HG03095 (cell line): Measurements from ENCODE around the gene RNF39.
"Not testable (repeated sequence)": the region's sequence is repeated elsewhere in the genome, so short reads cannot be mapped to it uniquely, and the experiment has no call there.

Source experiments
- ATAC-seq: cut with Tn5 transposase; IDR thresholded peaks from one replicate; pipeline ENCODE4 v1.9.1; 2021; ENCODE audit warnings: moderate library complexity; ENCODE audit not compliant: unreplicated experiment

The RNF39 gene

DNA sequence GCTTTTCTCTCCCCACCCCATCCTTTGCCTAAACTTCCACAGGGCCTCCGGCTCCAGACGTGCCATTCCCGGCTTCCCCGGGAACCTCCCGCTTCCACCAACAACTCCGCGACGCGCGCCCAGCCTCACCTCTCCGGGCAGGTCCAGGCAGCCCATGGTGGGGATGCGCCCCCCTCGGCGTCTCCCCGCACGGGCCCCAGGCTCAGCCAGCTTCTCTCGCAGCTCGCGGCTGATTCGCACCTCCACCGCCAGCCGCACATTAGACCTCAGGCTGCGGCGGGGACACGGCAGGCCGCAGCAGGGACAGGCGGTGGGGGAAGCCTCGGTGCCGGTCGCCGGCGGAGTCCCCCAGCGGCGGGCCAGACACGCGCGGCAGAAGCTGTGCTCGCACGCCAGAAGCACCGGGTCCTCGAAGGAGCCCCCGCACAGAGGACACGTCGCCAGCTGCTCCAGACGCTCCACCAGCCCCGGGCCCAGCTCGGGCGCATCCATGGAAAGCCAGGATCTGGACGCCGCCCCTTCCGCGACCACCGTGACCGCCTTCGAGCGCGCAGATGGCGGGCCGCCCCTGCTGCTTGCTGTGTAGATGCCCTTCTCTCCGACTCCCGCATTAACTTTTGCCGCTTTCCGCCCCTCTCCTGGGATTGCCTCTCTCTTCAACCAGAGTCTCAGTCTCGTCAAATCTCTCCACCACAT is at the start of gene RNF39:
Gene RNF39 (minus strand): TSS at position 676 of the 696 bp plus-strand sequence. CDS start 184 bp downstream, at position 492.
- ATAC-seq: no peak

GRCh38 chr6:30122515-30122914 is 46.9 kb upstream of the RNF39 start:
- no peak for ATAC-seq

DNA sequence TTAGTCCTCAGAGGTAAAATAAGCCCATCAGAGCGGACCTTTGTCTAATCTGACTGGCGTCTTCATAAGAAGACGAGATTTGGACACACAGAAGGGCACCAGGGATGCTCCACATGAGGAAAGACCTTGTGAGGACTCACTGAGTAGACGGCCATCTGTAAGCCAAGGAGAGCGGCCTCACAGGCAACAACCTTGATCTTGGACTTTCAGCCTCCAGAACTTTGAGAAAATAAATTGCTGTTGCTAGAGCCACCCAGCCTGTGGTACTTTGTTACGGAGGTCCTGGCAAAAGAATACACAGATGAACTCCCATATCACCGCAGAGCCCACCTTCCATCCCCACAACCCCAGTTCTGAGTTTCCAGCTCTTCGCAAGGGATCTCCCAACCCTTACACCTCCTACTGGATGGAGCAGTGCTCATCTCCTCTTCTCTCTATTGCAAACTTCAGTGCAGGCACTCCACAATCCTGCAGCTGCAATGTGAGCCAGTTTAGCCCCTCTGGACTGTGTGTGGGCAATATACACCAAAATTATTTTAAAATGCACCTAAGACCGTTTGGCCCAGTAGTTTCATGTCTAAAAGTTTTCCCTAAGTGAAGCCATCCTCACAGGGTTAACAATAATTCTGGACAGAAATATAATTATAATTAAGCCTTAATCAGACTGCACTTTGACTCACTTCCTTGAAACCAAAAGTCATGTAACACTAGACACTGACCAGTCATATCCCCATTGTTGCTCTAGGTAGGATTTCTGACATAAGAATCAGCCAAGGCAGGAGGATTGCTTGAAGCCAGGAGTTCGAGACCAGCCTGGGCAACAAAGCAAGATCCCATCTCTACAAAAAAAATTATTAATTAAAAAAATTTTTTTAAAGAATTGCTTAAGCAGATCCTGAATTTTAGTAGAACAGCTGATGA is 46.1 kb upstream of the RNF39 start:
- ATAC-seq: no peak

GRCh38 chr6:30118691-30119090 is 43.1 kb upstream of the RNF39 start:
- not testable (repeated sequence) for ATAC-seq

DNA sequence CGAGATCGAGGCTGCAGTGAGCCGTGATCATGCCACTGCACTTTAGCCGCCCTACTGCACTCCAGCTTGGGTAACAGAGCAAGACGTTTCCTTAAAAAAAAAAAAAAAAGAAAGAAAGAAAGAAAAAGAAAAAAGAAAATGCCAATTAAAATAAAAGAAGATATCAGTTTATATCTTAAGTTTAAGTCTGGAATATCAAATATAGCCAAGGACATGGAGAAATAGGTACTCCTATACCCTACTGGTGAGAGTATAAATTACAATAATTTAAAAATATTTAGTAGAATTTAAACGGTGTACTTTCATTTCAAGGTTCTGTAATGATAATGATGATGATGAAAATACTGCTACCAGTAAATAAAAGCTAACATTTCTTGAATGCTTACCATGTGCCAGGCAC is 41.2 kb upstream of the RNF39 start:
- ATAC-seq: no peak

DNA sequence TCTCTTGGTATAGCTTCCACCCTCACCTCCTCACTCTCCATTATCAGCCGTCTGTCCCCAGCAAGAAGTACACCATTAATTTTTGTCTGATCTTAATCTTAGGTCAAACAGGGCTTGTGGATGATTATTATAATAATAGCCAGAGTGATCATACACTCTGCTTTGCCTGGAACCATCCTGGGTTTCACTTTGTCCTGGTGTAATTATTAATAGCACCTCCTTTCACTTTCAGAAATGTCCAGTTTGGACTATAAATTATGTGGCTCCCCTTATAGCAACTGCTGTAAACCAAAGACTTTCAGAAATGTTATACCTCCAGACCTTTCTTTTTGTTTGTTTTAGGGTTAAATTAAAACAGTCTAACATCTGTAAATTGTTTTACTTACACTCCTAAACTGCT is 38.3 kb upstream of the RNF39 start:
- no peak for ATAC-seq

- no peak for ATAC-seq
These were observed 37.6 kb upstream of the RNF39 start, which contains the start of gene TRIM31 for GRCh38 chr6:30113003-30113759. Gene TRIM31 (minus strand): TSS chr6:30113090. CDS start chr6:30112805, 285 bp downstream.

- no peak for ATAC-seq
These were observed 36.9 kb upstream of the RNF39 start for GRCh38 chr6:30112402-30112994.

DNA sequence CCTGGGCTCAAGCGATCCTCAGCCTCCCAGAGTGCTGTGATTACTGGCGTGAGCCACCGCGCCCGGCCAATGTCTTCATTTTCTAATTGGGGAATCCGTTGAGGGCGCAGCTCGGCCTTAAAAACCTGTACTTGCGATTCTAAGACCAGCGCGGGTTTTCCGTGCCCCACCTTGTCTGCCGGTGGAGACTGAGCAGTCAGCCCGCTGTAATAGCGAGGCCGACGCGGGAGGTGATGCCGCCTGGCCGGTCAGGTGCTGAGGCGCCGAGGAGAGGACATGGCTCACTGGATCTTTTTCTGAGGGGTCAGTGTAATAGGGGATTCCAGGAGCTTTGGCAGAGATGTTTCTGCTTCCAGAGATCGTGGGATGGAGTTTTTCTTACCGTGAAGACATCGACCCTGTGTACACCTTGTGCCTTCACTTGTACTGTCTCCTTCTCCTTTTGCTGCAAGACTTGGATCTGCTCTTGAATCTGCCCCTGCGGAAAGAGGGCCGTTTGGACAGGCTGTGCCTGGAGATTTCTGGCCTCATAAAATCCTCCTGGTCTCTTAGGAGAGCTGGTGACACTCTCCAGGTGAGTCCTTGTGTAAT is 35.8 kb upstream of the RNF39 start:
- no peak for ATAC-seq

GRCh38 chr6:30104661-30105060 is 29.1 kb upstream of the RNF39 start:
- ATAC-seq: no peak

DNA sequence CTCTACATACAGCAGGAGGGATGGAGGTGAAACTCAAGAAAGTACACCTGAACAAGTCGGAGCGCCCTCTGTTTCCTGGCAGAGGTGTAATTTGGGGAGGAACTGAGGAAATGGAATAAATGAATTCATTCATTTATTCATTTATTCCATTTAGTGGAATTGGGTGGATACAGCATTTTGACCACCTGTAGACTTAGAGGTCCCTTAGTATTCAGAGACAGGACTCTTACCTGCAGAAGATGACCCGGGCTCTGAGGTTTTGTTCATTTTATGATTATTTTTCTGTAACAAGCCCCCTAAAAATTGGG is 28.3 kb upstream of the RNF39 start:
- no peak for ATAC-seq

DNA sequence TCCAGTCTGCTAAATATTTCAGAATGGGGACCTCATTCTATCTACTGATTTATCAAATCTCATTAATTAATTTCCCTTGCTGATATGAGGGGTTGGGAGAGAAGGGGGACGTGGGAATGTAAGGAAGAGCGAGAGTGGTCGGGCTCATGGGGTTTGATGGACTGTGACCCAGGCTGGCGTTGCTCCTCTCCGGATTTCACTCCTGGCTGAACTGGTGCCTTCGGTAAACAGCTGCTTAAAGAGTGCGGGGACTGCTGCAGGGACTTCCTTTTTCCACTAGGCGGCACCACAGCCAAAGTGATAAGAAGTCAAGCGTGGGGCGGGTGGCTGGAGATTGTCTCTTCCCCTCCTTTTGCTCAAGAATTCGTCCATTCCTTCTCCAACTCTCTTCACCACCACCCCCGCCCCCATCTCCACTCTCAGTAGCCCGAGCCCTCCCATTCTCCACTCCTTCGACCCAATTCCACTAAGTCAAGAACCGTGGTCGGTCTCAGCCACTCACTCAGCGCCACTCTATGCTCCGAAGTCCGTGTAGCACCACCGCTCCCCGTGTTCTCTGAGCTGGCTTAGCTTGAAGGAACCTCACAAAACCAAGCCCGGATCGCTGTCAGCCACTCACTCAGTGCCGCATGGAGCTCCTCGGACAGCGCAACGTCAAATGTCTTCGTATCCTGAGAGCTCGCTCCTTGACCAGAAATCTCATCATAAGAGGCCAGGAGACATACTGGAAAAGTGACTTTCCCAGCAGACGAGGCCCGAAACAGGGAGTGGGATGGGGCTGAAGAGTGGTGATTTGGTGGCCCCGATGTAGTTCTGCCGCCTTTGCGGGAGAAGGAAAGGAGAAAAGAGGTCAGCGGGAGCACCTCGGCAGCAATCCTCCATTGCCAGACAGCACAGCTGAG is 27.7 kb upstream of the RNF39 start:
- peak; percentile 47 for ATAC-seq

GRCh38 chr6:30102414-30102969 is 26.9 kb upstream of the RNF39 start:
- no peak for ATAC-seq

- ATAC-seq: no peak
These were observed 26.2 kb upstream of the RNF39 start for GRCh38 chr6:30101444-30102413.

DNA sequence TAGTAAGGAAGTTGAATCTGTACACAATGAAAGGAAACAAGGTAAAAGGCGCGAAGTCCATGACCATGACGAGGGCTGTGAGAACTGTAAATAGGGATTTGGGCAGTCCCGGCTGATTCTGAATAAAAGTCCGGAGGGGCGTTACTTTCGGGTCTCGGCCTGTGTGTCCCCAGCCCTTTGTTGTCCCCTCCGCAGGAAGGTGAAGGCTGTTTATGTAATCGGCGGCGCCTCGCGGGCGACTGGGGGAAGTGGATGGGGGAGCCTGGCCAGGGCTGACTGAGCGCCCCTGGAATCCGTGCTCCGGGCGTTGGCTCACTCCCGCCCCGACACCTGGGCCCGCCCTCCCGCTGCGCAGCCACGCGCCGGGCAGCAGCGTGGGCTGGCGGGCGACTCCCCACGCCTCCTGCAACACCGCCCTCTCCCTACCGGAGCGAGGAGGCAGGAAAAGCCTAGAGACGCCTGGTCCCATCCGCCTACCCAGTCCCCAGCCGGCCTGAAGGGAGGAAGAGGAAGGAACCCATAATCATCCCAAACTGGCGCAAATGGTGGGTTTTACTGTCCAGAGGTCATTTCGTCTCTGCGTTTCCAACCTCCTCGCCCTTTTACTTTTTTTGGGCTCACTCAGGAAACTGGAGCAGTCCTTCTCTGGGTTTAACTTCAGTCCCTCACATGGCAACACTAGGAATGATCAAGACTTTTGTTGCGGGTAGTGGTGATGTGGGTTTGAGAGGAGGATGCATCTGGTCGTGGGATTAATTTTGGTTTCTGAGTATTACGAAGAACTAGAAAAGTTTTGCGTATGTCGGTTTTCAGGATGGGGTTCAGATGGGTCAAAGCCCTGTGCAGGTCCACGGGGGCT is 25.2 kb upstream of the RNF39 start:
- ATAC-seq: no peak

GRCh38 chr6:30100154-30100553 is 24.6 kb upstream of the RNF39 start:
- ATAC-seq: no peak
